ENCODE data around the gene RHBDF2. TPM values are rescaled to one million over a fixed set of nuclear protein-coding genes. Genes with fewer than 3 reads are reported as not detected.

The RHBDF2 gene
- polyA plus RNA-seq, 1 donor: 6.8 TPM

DNA sequence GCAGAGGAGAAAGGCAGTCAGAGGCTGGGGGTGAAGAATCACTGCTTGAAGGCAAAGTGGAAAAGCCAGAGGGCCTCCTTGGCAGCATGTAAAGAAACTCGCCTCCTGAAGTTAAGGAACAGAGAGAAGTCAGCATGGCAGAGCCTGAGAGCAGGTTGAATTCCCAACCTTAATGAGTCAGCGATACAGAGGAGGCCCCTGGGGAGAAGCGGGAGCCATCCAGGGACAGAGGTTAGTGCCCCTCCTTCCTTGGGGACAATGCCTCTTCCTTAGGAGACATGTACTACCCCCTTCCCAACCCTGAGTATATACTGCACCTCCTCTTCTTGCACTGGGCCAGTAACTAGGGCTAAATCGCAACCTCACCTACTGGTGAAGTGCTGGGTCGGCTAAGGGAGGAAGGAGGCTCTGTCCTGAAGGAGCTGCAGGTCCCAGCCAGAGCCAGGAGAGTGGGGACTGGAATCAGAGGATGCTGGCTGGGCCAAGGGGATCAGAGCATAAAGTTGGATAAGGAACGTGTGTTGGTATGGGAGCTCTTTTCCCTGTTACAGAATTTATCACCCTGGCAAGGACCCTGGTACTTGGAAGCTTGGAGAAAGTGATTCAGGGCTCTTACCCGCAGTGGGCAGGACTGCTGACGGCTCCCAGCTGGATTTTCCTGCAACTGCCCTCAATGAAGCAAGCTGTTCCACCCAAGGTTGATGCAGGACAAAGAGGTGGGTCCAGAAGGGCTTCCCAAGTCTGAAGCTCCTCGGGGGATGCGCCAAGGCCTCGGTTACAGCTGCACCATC is 39.3 kb downstream of the RHBDF2 start:
- no peak for DNase-seq (ENCODE audit: low read depth)

DNA sequence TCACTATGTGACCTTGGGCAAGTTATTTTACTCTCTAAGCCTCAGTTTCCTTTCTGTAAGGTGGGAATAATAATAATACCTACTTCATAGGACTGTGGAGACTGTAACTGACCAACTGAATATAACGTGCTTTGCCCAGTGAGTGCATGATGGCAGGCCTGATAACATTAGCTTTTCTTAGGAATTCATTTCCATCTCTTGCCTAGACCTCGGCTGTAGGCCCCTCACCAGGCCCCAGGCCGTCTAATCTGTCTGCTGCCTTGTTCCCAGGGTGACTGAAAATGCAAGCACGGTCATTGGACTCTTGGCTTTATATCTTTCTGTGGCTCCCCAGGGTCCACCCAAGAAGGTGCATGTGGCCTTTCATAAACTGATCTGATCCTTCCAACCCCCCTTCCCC is 41.5 kb downstream of the RHBDF2 start:
- DNase-seq (ENCODE audit: low read depth): no peak

DNA sequence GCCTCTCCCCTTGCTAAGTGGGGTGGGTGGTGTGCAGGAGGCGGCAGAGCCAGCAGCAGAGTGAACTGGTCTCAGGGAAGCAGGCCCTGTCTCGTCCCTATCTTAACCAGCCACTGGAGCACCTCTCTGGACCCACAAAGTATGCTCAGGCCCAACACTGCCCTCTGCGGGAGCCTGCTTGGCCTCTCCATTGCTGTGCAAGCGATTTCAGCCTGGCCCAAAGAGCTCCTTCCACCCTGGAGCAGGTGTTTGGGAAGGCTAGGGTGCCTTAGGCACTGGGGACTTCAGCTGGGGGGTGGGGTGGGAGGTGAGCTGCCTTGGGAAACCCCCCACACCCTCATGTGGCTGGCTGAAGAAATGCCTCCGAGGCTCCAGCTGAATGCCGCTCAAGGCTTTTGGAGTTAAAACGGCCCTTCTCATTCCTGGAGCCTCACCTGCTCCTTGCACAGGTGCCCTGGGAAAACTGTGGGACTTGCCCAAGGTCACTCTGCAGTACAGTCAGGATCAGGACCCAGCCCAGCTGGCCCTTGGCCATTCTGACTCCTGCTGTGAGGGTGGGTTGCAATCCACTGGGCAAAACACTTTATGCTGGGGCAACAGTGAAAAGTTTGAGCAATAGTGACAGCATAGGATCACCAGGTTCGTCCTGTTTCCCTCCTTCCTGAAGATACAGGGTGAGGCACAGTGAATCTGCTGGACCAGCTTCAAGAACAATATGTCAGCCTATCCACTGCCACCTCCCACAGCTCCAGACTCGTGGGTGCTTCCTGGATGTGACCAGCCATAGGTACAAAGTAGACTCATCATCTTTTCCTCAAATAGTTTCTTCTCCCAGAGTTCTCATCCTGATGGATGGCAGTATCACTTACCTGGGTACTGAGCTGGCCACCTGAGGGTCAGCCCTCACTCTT is 42.4 kb downstream of the RHBDF2 start:
- no peak for DNase-seq (ENCODE audit: low read depth)

GRCh38 chr17:76453431-76453743 is 47.8 kb downstream of the RHBDF2 start:
- DNase-seq (ENCODE audit: low read depth): no peak

- peak; percentile 40 for DNase-seq (ENCODE audit: low read depth)
Measured at GRCh38 chr17:76452660-76453430, 48.4 kb downstream of the RHBDF2 start, which contains the start of gene UBE2O. Gene UBE2O, minus strand, starts transcription at chr17:76453152. Its CDS starts 11 bp downstream, at chr17:76453141.

GRCh38 chr17:76452127-76452659 is 49.0 kb downstream of the RHBDF2 start:
- no peak for DNase-seq (ENCODE audit: low read depth)

- no peak for DNase-seq (ENCODE audit: low read depth)
Measured at GRCh38 chr17:76451506-76451905, 49.7 kb downstream of the RHBDF2 start.

GRCh38 chr17:76449126-76449525 is 52.1 kb downstream of the RHBDF2 start:
- no peak for DNase-seq (ENCODE audit: low read depth)

GRCh38 chr17:76447931-76448652 is 53.1 kb downstream of the RHBDF2 start:
- DNase-seq (ENCODE audit: low read depth): no peak

DNA sequence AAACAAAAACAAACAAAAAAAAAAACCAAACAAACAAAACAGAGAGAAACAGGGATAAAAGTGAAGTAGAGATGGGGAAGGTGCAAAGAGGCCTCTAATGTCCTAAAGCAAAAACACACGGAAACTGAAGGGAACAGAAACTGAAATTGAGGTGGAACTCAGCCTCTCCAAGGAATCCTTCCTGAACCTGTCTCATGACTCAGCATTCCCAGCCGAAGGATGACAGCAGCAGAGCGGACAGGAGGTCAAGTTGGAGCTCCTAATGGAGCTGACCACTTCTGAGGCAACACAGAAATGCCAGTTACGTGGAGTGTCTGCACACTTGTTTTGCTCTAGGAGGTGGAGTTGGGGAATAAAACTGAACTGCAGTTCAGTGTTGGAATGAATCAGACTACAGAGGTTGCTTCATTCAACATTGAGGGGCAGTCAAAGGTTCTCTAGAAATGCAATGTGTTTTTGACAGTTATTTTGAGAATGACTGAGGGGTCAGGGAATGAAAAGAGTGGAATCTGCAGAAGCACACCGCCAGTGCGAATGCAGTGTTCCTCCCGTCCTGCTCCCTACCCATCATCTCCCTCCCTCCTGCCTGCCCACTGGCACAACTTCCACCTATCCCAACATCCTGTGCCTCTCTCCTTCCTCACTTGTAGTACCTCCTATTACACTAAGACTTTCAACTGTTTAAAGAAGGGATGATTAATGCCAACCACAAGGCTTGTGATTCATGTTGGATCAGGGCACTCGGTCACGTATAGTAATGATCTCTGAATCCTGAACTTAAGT is 54.6 kb downstream of the RHBDF2 start:
- no peak for DNase-seq (ENCODE audit: low read depth)

DNA sequence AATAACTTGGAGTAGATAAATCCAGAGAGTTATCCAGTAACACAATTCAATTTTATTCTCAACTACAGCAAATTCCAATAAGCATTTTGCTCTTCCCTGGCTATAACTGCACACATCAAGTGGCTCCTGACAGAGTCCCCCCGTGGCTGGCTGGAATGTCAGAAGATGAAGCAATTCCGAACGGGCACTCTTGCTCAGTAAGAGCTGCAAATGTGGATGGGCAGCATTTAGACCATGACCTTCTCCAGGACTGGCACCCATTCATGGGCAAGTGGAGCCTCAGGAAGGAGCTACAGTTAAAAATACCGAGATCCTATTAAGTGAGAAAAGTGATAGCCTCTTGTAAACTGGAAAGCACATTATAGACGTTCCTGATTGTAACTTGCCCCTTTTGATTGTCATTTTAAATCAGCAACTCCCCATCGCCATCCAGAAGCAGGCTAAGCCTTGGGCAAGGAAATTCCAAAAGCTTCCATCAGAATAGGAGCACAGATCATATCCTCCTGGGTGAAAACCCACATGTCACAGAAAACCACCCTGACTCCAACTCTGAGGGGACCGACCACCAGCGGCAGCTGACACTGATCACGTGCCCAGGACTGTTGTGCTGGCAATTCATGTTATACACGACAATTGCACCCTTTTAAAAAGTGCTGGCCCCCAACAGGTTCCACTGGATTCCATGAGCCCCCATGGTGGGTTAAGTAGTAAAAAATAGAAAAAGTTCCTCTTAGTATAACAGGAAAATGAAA is 55.4 kb downstream of the RHBDF2 start:
- DNase-seq (ENCODE audit: low read depth): no peak

DNA sequence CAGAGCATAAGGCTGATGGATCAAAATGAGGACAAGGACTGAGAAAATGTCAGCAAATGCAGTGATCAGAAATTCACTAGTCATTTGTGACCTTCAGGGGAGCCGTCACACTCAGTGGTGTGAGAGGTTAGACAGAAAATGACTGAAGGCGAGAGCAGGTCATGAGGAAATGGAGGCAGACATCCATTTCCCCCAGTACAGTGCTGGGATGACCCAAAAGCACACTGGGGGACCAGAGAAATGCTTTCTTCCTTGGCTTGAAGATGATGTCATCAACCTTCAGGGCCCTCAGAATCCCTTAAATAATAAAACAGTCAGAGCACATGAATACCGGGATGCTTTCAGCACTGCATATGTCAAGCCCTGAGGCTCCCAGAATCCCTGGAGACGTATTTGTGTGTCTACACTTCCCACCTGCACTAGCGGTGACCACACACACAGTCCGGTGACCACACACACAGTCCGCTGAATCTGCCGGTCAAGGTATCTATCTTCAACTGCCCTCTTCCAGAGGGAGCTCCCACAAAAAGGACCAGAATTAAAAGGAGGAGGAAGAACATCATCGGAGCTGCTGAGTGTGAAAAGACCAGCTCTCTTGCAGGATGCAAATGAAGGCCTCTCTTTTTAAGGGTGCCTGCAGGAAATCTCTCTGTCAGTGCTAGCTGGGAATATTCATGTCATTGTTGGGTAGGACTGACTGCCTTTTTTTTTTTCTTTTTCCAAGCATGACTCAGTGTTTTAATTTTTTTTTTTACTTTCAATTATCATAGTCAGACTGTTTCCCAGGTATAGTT is 56.5 kb downstream of the RHBDF2 start:
- no peak for DNase-seq (ENCODE audit: low read depth)

DNA sequence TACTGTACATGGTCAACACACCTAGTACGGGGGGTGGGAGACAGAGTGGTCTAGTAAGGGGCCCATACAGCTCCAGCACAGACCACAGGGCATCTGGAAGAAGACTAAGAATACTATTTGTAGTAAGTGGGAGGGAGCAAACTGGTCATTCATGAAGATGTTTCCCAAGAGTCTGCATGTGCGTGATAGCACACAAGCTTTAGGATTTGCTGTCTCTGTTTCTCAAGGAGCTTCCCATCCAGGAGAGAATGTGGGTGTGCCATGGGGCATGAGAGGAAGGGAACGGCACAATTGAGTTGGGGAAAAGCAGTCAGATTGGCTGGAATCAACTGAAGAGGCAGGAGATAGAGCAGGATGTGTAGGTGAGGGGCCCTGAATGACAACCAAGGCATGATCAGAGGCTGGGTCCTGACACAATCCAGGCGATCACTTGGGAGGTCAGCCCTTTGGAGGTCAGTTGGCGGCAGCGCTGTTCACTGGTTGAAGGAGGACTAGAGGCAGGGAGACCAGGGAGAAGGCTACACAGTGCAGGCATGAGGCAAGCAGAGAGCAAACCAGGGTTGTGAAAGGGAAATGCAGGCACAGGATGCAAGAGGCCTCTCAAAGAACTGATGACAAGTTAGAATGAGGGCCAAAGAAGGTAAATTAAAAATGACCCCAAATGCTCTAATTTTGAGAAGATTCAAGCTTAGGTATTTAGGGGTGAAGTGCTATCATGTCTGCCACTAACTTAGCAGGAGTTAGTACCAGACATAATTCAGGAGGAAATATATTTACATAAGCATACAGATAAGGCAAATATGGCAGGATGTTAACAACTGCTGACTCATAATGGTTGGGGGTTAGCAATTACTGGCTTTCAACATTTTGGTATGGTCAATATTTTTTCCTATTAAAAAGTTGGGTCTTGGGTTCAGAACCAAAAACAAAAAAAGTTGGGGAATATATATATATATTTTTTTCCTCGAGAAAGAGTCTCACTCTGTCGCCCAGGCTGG is 58.6 kb downstream of the RHBDF2 start:
- no peak for DNase-seq (ENCODE audit: low read depth)

DNA sequence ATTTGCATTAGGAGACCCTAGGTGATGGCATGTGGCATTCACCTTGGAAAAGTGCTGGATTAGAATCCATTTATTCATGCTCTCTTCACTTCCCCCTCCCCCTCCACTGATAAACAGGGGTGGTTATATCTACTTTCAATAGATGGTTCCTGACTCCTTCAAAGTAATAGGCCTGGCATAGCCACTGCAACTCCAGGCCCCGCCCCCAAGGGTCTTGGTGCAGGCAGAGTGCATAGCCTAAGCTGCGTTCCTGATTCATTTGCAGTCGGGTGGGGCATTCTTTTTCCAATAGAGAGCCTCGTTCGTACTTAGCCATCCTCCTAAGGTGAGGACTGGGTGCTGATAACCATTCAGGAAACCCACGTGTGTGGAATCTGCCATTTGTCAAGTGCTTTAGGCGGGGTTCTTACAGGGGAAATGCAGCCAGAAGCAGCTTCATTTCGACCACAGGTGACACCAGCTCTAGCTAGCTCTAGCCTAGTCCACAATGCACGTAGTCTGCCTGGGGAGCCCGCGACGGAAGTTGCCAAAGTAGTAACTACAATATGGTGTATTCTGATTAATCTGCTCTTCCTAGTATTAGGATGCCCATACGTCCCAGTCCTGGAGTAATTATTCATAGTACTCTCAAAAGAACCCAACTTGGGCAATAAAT is 59.4 kb downstream of the RHBDF2 start:
- no peak for DNase-seq (ENCODE audit: low read depth)

- no peak for DNase-seq (ENCODE audit: low read depth)
Measured at GRCh38 chr17:76440751-76441362, 60.4 kb downstream of the RHBDF2 start.

- DNase-seq (ENCODE audit: low read depth): no peak
Measured at GRCh38 chr17:76439314-76439928, 61.8 kb downstream of the RHBDF2 start.

All from forelimb muscle (tissue), 1 donor.